Stimulated activated CD4-positive, alpha-beta T cell treated with anti-CD3 and anti-CD28 coated beads, Interleukin-4, amount 100 ng/mL, for 4 hours (primary cell): Measurements from ENCODE around the gene BCO1.

Experiments used
- DNase-seq, 2 experiments: peaks; one replicate each; pipeline ENCODE4 v3.0.0-alpha.2; 2020

BCO1 gene

DNA sequence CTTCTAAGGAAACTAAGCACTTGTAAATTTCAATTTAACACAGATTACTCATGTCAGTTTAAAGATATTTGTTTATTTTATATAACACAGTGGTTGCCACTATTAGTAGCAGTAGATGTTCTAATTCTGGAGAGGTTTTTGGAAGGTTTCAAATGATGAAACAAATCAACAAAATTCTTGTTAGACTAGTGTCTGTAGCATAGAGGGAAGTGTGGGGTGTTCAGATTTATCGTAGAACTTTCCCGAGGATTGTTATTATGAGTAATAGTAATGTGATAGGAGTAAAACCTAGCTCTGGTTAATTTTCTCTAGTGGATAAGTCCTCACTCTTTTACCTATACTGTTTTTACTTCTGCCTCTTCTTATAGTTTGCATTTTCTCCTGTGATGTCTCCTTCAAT lies 82.5 kb downstream of the BCO1 start:
- no peak for DNase-seq

DNA sequence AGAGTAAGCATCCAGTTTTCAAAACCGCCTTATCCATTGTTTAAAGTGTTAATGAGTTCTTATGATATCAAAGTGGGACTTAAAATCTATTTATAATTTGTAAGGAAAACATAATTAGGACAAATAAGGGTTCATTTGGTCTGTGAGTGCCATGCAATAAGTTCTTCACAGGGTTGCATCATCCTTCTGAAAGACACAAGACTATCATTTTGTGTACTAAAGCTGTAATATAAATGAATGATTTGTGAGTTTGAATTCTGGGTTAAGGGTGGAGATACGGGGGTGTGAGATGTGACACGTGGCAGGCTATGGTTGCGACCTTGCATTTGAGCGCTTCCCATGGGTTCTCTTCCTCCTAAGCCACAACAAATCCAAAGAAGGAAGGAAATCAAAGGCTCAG lies 83.0 kb downstream of the BCO1 start:
- DNase-seq = no peak

DNA sequence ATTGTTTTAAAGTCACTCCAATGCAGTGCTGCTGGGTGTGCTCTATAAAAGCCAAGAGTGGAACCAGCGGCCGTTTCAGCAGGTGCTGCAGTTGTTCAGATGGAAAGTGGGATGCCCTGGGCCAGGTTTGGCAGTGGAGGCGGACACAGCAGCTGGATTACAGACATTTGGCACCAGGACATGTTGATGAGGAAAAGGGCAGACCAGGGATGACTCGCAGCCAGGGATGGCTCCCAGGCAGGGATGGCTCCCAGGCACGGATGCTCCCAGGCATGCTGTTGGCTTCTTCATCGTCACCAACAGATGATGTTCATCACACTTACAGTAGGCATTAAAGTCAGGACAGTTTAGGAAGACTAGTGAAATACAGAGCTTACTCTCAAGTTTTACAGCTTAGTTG lies 86.3 kb downstream of the BCO1 start:
- DNase-seq = no peak

DNA sequence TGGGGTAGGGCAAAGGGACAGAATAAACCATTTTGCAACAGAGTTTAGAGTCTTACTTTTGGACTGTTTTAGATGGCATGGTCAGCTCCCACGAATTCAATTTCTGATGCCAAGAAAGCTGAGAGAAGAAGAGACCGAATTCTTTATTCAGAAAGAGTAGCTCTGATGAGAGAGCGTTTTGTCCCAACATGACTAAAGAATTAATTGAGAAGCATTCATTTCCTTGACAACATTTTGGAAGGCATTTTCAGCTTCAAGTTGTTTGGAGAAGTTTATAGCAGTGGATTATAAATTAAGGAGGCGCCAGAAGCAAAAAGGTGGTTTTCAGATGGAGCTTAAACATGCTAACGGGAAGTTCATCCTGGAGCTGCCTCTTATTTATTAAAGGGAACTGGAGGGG lies 88.5 kb downstream of the BCO1 start:
- DNase-seq = no peak

DNA sequence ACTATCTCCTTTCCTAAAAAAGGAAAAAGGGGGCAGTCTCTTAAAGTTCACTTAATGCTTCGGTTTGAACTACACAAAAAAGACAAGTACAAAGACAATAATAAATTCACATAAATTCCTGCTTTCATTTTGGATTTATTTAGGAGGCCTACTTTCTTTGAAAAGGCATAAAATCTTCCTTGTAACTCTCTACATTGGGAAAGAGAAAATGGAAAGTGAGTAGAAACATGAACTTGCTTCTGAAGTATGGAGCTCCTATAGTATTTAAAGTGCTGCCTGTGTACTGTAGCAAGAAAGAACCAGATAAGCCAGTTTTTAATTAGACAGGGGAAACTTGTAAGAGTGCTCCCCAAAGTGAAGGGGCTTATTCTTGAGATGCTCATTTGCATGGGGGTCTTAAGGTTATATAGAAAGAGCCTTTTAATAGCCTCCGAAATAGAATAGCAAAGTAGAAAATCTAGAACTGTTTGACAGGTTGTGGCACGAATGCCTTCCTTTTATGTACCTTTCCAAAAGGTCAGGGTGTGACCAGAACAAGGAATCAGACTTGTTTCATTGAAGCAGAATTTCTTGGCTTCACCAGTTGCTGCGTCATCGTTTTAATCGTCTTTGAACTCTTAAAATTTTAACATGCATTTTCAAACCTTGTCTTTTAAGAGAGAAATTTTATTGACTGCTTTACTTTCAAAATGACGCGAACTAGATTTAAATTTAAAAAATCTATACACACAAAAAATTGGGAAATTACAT lies 89.1 kb downstream of the BCO1 start:
- DNase-seq = no peak

DNA sequence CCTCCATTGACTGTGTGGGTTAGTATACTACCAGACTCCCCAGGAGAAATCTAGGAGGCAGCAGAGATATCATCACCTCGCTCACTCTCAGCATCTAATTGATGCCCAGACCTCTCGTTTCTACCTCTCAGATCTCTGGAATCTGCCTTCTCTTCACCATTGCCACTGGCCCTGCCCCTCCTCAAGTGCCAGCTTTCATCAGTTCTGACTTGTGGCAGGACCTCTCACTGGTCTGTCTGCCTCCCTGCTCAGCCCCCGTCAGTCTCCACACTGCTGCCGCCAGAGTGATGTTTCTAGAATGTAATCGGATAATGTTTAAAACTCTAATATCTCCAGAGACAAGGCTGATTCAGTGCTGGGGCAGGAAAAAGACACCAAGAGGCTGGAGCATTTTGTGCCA lies 91.5 kb downstream of the BCO1 start:
- no peak for DNase-seq

DNA sequence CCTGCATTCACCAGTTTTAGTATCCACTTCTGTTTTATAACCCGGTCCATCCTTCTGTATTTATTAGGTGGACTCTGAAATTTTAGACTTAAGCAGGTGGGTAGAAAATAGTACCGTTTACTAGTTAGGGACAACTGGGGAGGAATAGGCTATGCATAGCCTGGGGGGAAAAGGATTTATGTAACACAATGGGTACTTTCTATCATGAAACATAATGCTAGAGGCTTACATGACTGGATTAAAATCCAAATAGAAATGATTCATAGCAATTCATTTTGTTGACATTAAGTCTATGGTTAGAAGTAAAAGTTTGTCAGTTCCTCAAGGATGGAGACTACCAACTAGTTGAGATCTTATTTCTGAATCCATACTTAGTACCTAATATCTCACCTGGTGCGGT lies 94.9 kb downstream of the BCO1 start:
- no peak for DNase-seq

DNA sequence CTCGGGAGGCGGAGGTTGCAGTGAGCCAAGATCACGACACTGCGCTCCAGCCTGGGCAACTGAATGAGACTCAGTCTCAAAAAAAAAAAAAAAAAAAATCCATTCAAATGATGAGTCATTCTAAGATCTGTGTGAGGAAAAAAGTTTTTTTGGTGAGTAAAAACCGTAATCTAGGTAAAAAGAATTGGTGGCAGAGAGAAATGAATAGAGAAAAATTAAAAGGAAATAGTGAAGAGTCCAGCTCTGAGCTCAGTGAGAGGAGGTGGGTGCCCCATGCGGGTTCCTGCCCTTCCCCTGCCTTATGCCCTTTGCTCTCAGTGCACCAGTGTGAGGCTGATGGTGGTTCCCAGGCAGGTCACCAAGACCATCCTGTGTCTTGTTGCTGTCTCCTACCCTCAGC lies 97.2 kb downstream of the BCO1 start:
- DNase-seq = no peak

DNA sequence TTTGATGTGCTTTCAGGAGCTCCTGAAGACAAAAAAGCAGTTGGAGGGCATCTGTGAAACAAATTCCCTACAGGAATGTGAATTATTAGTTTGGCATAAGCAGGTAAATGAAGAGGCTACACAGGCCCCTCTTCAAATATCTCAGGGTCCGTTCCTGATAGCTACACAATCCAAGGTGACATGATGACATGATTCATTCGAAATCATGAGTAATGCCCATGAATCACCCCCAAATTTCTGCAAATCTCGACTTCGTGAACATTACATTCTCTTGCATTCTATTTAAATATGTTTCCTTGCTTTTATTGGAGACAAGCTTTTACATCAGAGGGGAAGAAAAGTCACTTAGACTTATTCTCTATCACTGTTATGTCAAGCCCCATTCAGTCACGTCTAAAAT lies 98.6 kb downstream of the BCO1 start:
- no peak for DNase-seq
